ENCODE measurements around the gene SPIRE1.

Gene SPIRE1

DNA sequence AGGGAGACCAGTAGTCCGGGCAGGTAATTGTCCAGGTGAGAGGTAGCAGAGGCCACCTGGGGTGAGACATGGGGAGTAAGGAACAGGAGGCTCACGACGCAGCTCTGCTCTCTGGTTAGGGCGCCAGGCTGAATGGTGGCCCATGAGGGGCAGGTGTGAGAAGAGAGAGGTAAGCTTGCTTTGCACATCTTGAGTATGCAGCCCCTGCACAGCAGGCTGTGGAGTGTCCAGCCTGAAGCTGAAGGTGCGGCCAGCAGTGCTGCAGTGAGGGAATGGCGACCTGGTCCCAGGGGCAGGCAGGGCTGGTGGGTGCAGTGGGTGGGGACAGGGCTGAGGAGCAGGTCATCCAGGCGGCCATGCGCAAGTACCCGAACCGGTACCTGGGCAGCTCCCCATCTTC, 234.5 kb downstream of the SPIRE1 start:
- Histone ChIP-seq H3K4me2 (ENCODE audit: low read length) (no peak overlapping the region), H3K9me3 (ENCODE audit: low read length) (no peaks in the 10 kb centered on the region), H3K27ac (ENCODE audit: low read depth, low read length, poor library complexity, severe bottlenecking) (no peak overlapping the region), H3K4me3 (ENCODE audit: low read depth, low read length, poor library complexity, severe bottlenecking) (no peak overlapping the region), H3K36me3 (ENCODE audit: insufficient read depth, low read length) (peaks cover 34% of the 10 kb centered on the region; the same call in 1 of the 2 replicates), H4K20me1 (ENCODE audit: insufficient read depth, low read length) (no peaks in the 10 kb centered on the region), H3K27me3 (ENCODE audit: insufficient read depth, low read length) (no peaks in the 10 kb centered on the region), H3K79me2 (ENCODE audit: insufficient read depth, low read length) (no peaks in the 10 kb centered on the region), H3K9me2 (ENCODE audit: low read depth, low read length) (no peaks in the 10 kb centered on the region), H3F3A (ENCODE audit: insufficient read depth, low read length) (0 out of 2 replicates have a peak, but pooled peaks cover 9% of the 10 kb centered on the region), H3K9ac (ENCODE audit: low read length) (no peak overlapping the region), H2AFZ (ENCODE audit: low read length) (no peak overlapping the region), H3K4me1 (ENCODE audit: insufficient read depth, low read length, severe bottlenecking) (peaks cover 32% of the 10 kb centered on the region)
- no peak for TF ChIP-seq EZH2 (IDR thresholded peaks at IDR 0.05; ENCODE audit: borderline replicate concordance, low read length)
- TF ChIP-seq, protein P1, sequence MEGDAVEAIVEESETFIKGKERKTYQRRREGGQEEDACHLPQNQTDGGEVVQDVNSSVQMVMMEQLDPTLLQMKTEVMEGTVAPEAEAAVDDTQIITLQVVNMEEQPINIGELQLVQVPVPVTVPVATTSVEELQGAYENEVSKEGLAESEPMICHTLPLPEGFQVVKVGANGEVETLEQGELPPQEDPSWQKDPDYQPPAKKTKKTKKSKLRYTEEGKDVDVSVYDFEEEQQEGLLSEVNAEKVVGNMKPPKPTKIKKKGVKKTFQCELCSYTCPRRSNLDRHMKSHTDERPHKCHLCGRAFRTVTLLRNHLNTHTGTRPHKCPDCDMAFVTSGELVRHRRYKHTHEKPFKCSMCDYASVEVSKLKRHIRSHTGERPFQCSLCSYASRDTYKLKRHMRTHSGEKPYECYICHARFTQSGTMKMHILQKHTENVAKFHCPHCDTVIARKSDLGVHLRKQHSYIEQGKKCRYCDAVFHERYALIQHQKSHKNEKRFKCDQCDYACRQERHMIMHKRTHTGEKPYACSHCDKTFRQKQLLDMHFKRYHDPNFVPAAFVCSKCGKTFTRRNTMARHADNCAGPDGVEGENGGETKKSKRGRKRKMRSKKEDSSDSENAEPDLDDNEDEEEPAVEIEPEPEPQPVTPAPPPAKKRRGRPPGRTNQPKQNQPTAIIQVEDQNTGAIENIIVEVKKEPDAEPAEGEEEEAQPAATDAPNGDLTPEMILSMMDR (IDR thresholded peaks at IDR 0.05; ENCODE audit: low read length): no peak

DNA sequence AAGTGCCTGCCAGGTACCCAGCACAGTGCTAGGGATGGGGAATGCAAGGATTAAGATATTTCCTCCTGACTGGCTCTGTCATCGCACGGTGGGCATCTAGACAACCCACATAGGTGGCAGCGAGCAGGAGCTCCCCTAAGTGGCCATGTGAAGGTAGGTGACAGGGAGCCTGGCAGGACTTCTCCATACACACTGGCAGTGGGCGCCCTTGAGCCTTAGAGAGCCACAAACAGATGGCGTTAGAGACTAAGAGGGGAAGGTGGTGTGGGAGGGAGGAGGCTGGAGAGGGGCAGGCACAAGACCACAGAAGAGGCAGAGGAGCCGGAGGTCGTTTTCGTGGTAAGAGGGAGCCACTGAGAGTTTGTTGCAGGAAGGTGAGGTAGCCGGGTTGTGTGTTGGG, 235.0 kb downstream of the SPIRE1 start:
- Histone ChIP-seq H3K4me1 (ENCODE audit: insufficient read depth, low read length, severe bottlenecking) (peaks cover 37% of the 10 kb centered on the region), H3K27ac (ENCODE audit: low read depth, low read length, poor library complexity, severe bottlenecking) (peak overlapping the region; percentile 91), H3K4me2 (ENCODE audit: low read length) (no peak overlapping the region), H2AFZ (ENCODE audit: low read length) (no peak overlapping the region), H3K9ac (ENCODE audit: low read length) (no peak overlapping the region), H3K27me3 (ENCODE audit: insufficient read depth, low read length) (no peaks in the 10 kb centered on the region), H3K36me3 (ENCODE audit: insufficient read depth, low read length) (peaks cover 30% of the 10 kb centered on the region; the same call in 1 of the 2 replicates), H3K9me3 (ENCODE audit: low read length) (no peaks in the 10 kb centered on the region), H4K20me1 (ENCODE audit: insufficient read depth, low read length) (no peaks in the 10 kb centered on the region), H3K9me2 (ENCODE audit: low read depth, low read length) (no peaks in the 10 kb centered on the region), H3K79me2 (ENCODE audit: insufficient read depth, low read length) (no peaks in the 10 kb centered on the region), H3K4me3 (ENCODE audit: low read depth, low read length, poor library complexity, severe bottlenecking) (no peak overlapping the region), H3F3A (ENCODE audit: insufficient read depth, low read length) (peaks cover 11% of the 10 kb centered on the region; the same call in 1 of the 2 replicates)
- TF ChIP-seq, protein P1 (IDR thresholded peaks at IDR 0.05; ENCODE audit: low read length): peak; percentile 99
- no peak for TF ChIP-seq EZH2 (IDR thresholded peaks at IDR 0.05; ENCODE audit: borderline replicate concordance, low read length)

DNA sequence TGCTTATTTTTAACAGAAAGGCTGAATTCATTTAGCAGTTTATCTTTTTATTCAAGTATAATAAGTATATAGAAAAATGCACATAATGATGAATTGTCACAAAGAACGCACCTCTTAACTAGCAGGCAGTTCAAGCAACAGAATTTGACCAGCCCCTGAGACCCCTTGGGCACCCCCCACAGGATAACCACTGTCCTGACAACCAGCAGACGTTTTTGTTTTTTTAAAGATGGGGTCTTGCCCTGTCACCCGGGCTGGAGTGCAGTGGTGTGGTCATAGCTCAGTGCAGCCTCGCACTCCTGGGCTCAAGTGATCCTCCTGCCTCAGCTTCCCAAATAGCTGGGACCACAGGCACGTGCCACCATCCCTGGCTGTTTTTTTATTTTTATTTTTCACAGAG, 236.2 kb downstream of the SPIRE1 start:
- Histone ChIP-seq H3K36me3 (ENCODE audit: insufficient read depth, low read length) (peaks cover 21% of the 10 kb centered on the region; the same call in 1 of the 2 replicates), H3K9me2 (ENCODE audit: low read depth, low read length) (no peaks in the 10 kb centered on the region), H3K79me2 (ENCODE audit: insufficient read depth, low read length) (no peaks in the 10 kb centered on the region), H3K27ac (ENCODE audit: low read depth, low read length, poor library complexity, severe bottlenecking) (peak overlapping the region; percentile 91), H3F3A (ENCODE audit: insufficient read depth, low read length) (peaks cover 18% of the 10 kb centered on the region; the same call in 1 of the 2 replicates), H3K4me3 (ENCODE audit: low read depth, low read length, poor library complexity, severe bottlenecking) (peak overlapping the region; percentile 65), H3K9ac (ENCODE audit: low read length) (peak overlapping the region; percentile 57; the same call in 1 of the 2 replicates), H3K9me3 (ENCODE audit: low read length) (no peaks in the 10 kb centered on the region), H3K4me2 (ENCODE audit: low read length) (peak overlapping the region; percentile 66), H4K20me1 (ENCODE audit: insufficient read depth, low read length) (no peaks in the 10 kb centered on the region), H3K4me1 (ENCODE audit: insufficient read depth, low read length, severe bottlenecking) (peaks cover 42% of the 10 kb centered on the region), H3K27me3 (ENCODE audit: insufficient read depth, low read length) (no peaks in the 10 kb centered on the region), H2AFZ (ENCODE audit: low read length) (no peak overlapping the region)
- TF ChIP-seq, protein P1 (IDR thresholded peaks at IDR 0.05; ENCODE audit: low read length): peak; percentile 49
- TF ChIP-seq EZH2 (IDR thresholded peaks at IDR 0.05; ENCODE audit: borderline replicate concordance, low read length): no peak
